IMR-90 (cell line): ENCODE measurements around the gene CAGE1.

ENCODE experiments used
- CTCF ChIP-seq: conservative IDR thresholded peaks from 2 replicates; pipeline ENCODE4 v1.5.1; 2012; ENCODE audit warnings: mild to moderate bottlenecking, low read depth, low read length, improper control_type of control experiment
- POLR2A ChIP-seq: IDR thresholded peaks from 2 replicates; pipeline ENCODE4 v1.6.1; 2012; ENCODE audit warnings: mild to moderate bottlenecking, low read depth, low read length
- SMC3 ChIP-seq: fragments of 150-350 bp; IDR thresholded peaks from 2 replicates; pipeline ENCODE4 v1.6.1; 2016; ENCODE audit warnings: low read depth, mild to moderate bottlenecking, antibody characterized with exemption, low read length, moderate library complexity
- USF2 ChIP-seq: fragments of 150-350 bp; IDR thresholded peaks from 2 replicates; pipeline ENCODE4 v1.6.1; 2017; ENCODE audit warnings: mild to moderate bottlenecking, antibody characterized with exemption, low read length, low read depth

- TF ChIP-seq CTCF (no peak), POLR2A (no peak), SMC3 (no peak), USF2 (no peak)
Observed at GRCh38 chr6:7325750-7326149, 63.8 kb downstream of the CAGE1 start.
